ENCODE results near the gene TULP4. TPM values are rescaled to one million over a fixed set of nuclear protein-coding genes. Genes with fewer than 3 reads are reported as not detected.

Gene TULP4
- total RNA-seq, 1 experiment from 2014 or later, result 82.0 TPM

- no peak for TF ChIP-seq EZH2 (IDR thresholded peaks at IDR 0.05; ENCODE audit: borderline replicate concordance, low read depth, low read length, poor library complexity, severe bottlenecking)
- TF ChIP-seq, protein P1, sequence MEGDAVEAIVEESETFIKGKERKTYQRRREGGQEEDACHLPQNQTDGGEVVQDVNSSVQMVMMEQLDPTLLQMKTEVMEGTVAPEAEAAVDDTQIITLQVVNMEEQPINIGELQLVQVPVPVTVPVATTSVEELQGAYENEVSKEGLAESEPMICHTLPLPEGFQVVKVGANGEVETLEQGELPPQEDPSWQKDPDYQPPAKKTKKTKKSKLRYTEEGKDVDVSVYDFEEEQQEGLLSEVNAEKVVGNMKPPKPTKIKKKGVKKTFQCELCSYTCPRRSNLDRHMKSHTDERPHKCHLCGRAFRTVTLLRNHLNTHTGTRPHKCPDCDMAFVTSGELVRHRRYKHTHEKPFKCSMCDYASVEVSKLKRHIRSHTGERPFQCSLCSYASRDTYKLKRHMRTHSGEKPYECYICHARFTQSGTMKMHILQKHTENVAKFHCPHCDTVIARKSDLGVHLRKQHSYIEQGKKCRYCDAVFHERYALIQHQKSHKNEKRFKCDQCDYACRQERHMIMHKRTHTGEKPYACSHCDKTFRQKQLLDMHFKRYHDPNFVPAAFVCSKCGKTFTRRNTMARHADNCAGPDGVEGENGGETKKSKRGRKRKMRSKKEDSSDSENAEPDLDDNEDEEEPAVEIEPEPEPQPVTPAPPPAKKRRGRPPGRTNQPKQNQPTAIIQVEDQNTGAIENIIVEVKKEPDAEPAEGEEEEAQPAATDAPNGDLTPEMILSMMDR (conservative IDR thresholded peaks at IDR 0.05; ENCODE audit: low read depth, low read length), result no peak
- Histone ChIP-seq H3K4me1 (ENCODE audit: insufficient read depth, low read length, poor library complexity, severe bottlenecking) (peaks cover 15% of the 10 kb centered on the region), H3K36me3 (ENCODE audit: insufficient read depth, low read length, poor library complexity, severe bottlenecking) (no peaks in the 10 kb centered on the region), H3K4me3 (ENCODE audit: low read depth, low read length, poor library complexity, severe bottlenecking) (peak within 1 kb of the TSS; percentile 98), H3K27ac (ENCODE audit: low read depth, low read length, poor library complexity, severe bottlenecking) (peak within 1 kb of the TSS; percentile 90), H3K9me3 (ENCODE audit: low read depth, low read length, poor library complexity, severe bottlenecking) (no peaks in the 10 kb centered on the region), H3K27me3 (replicated peaks; ENCODE audit: insufficient read depth, low read depth, low read length, poor library complexity) (no peaks in the 10 kb centered on the region)
- peak; percentile 91 for DNase-seq (ENCODE audit: low spot score)
- ChIA-PET CTCF (no interaction called here), POLR2A (ENCODE audit: low non-redundant PET) (no interaction called here)
- no TSS peak for BruUV-seq (replicated peaks)
- intact Hi-C loops (cut with micrococcal nuclease; ENCODE audit: unreplicated experiment), result no loop called here
Observed at GRCh38 chr6:158559895-158560835, 247.9 kb downstream of the TULP4 start, which contains the start of gene TMEM181. Gene TMEM181, plus strand, starts transcription at chr6:158560091. Its CDS starts 134 bp downstream, at chr6:158560225.

DNA sequence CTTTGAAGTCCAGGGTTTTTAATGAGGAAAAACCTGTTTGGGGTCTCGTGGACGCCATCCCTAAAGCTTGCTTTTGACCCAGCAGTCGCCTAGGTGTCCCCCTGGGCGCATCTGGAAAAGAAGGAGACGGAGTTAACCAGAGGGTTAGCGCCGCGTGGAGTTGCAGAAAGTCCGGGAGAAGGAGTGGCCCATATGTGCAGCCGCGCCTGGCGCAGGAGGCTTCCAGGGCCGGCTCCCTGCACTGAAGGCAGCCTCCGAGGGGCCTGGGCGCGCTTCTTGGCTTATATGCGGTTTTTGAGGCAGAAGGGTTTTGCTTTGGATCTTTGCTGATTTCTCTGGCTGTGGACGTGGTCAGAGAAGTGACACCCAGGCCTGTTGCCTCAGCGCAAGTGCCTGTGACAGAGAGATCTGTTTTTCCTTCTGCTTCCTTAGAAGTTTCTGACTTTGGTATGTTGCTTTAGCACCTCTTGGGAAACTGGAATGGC, 248.6 kb downstream of the TULP4 start:
- CTCF ChIA-PET, result no interaction called here
- no peaks in the 10 kb centered on the region for H3K36me3 ChIP-seq (ENCODE audit: insufficient read depth, low read length, poor library complexity, severe bottlenecking)
- peaks cover 15% of the 10 kb centered on the region for H3K4me1 ChIP-seq (ENCODE audit: insufficient read depth, low read length, poor library complexity, severe bottlenecking)
- TSS peak; percentile 54 for BruUV-seq (replicated peaks)
- peak overlapping the region; percentile 90 for H3K27ac ChIP-seq (ENCODE audit: low read depth, low read length, poor library complexity, severe bottlenecking)
- TF ChIP-seq EZH2 (IDR thresholded peaks at IDR 0.05; ENCODE audit: borderline replicate concordance, low read depth, low read length, poor library complexity, severe bottlenecking), result no peak
- TF ChIP-seq, protein P1 (conservative IDR thresholded peaks at IDR 0.05; ENCODE audit: low read depth, low read length), result no peak
- peak; percentile 45 for DNase-seq (ENCODE audit: low spot score)
- peak overlapping the region; percentile 98 for H3K4me3 ChIP-seq (ENCODE audit: low read depth, low read length, poor library complexity, severe bottlenecking)
- POLR2A ChIA-PET (ENCODE audit: low non-redundant PET), result no interaction called here
- no peaks in the 10 kb centered on the region for H3K27me3 ChIP-seq (replicated peaks; ENCODE audit: insufficient read depth, low read depth, low read length, poor library complexity)
- H3K9me3 ChIP-seq (ENCODE audit: low read depth, low read length, poor library complexity, severe bottlenecking), result no peaks in the 10 kb centered on the region
- intact Hi-C loops (cut with micrococcal nuclease; ENCODE audit: unreplicated experiment), result no loop called here

Other genes with a start within 250 kb of the TULP4 start
- 7.1 and 8.1 TPM in 2 replicates for gene SERAC1, start 144.2 kb upstream of the TULP4 start, total RNA-seq (2021)
- 22.2 and 23.4 TPM in 2 replicates for gene GTF2H5, start 144.1 kb upstream of the TULP4 start, total RNA-seq (2021)
- 29.4 and 31.6 TPM in 2 replicates for gene TMEM181, start 247.6 kb downstream of the TULP4 start, total RNA-seq (2021)

Measured in A673 (cell line).